HepG2 (cell line): ENCODE data around the gene TBC1D20. TPM values are rescaled to one million over a fixed set of nuclear protein-coding genes. Genes with fewer than 3 reads are reported as not detected.

Source experiments
- GMEB1 ChIP-seq: sonication (generic); formaldehyde crosslinking; IDR thresholded peaks from 2 replicates; pipeline ENCODE4 v1.5.1; 2020; ENCODE audit warnings: missing genetic modification reagents, mild to moderate bottlenecking, borderline replicate concordance
- HMGXB4 ChIP-seq, 2 experiments: sonication (generic) in 1 of 2; formaldehyde crosslinking in 1 of 2; IDR thresholded peaks; 2 replicates each; pipeline versions ENCODE4 v1.4.0 to v1.6.1; 2018 to 2020; ENCODE audit warnings: missing genetic modification reagents in 2 of 2, borderline replicate concordance in 1 of 2, low read depth in 1 of 2, mild to moderate bottlenecking in 1 of 2, missing biosample characterization in 1 of 2
- IRF2 ChIP-seq: IDR thresholded peaks from 2 replicates; pipeline ENCODE4 v1.6.1; 2018; ENCODE audit warnings: missing genetic modification reagents, missing compliant biosample characterization
- KIAA2018 ChIP-seq: sonication (generic); formaldehyde crosslinking; IDR thresholded peaks from 2 replicates; pipeline ENCODE4 v1.5.0; 2020; ENCODE audit warnings: mild to moderate bottlenecking, missing genetic modification reagents, borderline replicate concordance
- PLSCR1 ChIP-seq: sonication (generic); formaldehyde crosslinking; IDR thresholded peaks from 2 replicates; pipeline ENCODE4 v1.5.0; 2020; ENCODE audit warnings: missing genetic modification reagents, mild to moderate bottlenecking, borderline replicate concordance
- ZMAT5 ChIP-seq: sonication (generic); formaldehyde crosslinking; IDR thresholded peaks from 2 replicates; pipeline ENCODE4 v1.5.0; 2020; ENCODE audit warnings: mild to moderate bottlenecking, low read depth, missing genetic modification reagents, borderline replicate concordance
- ZNF430 ChIP-seq: sonication (generic); formaldehyde crosslinking; IDR thresholded peaks from 2 replicates; pipeline ENCODE4 v1.9.0; 2021; ENCODE audit warnings: mild to moderate bottlenecking, missing genetic modification reagents
- ZNF512B ChIP-seq: sonication (generic); formaldehyde crosslinking; IDR thresholded peaks from 2 replicates; pipeline ENCODE4 v1.5.1; 2020; ENCODE audit warnings: missing genetic modification reagents, mild to moderate bottlenecking, borderline replicate concordance
- ZSCAN12 ChIP-seq: sonication (generic); formaldehyde crosslinking; IDR thresholded peaks from 2 replicates; pipeline ENCODE4 v1.9.0; 2021; ENCODE audit warnings: mild to moderate bottlenecking, missing genetic modification reagents
- polyA plus RNA-seq, 8 experiments: library from polyadenylated mRNA; depleted of rRNA in 3 of 8; stranded (reverse) in 7 of 8; unstranded in 1 of 8; fragments of >200 nt; fragmentation: Illumina TruSeq in 4 of 8; extraction: Trizol in 4 of 8; gene quantifications; 2 replicates each; pipeline versions ENCODE4 v1.2.1 to v1.2.3, GENCODE V29; 2011 to 2016; ENCODE audit warnings: low read depth in 4 of 8, missing spikeins in 1 of 8, mixed read lengths in 1 of 8; ENCODE audit not compliant: insufficient read depth in 1 of 8
- total RNA-seq, 5 experiments: library from RNA; depleted of rRNA; stranded (reverse); fragments of >200 nt; fragmentation: Illumina TruSeq; extraction: Trizol; gene quantifications; 2 replicates each; pipeline ENCODE4 v1.2.3, GENCODE V29; 2016; ENCODE audit warnings: low read depth in 1 of 5

The TBC1D20 gene
- total and polyA plus RNA-seq, 2 of the 13 experiments (the other 11 are each of a cell fraction or from before 2014, with no cell fraction given), result 36.6 to 47.1 TPM

GRCh38 chr20:407133-407952 is 55.0 kb downstream of the TBC1D20 start (continued):
- peak in 1 of 2 experiments; percentile 49; a peak in 3 of 4 replicates for TF ChIP-seq HMGXB4 (CRISPR knock-in tag; IDR thresholded peaks at IDR 0.05; ENCODE audit: borderline replicate concordance in 1 of 2, low read depth in 1 of 2)
- peak; percentile 45; the same call in 1 of the 2 replicates for TF ChIP-seq GMEB1
- peak; percentile 47; the same call in 1 of the 2 replicates for TF ChIP-seq ZSCAN12 (CRISPR knock-in tag)
- TF ChIP-seq ZMAT5 (CRISPR knock-in tag), result 0 out of 2 replicates have a peak, but pooled peaks have one; percentile 57
- TF ChIP-seq KIAA2018, result peak; percentile 18; the same call in 1 of the 2 replicates
- TF ChIP-seq PLSCR1 (CRISPR knock-in tag), result peak; percentile 93; the same call in 1 of the 2 replicates
- no peak; the same call in 1 of the 2 replicates for TF ChIP-seq ZNF512B (CRISPR knock-in tag)
- TF ChIP-seq IRF2 (CRISPR knock-in tag), result no peak; the same call in 1 of the 2 replicates
- TF ChIP-seq ZNF430 (CRISPR knock-in tag), result peak; percentile 86; the same call in 1 of the 2 replicates
